ENCODE measurements around the gene SLC45A2. TPM values are rescaled to one million over a fixed set of nuclear protein-coding genes. Genes with fewer than 3 reads are reported as not detected.
A peak's percentile ranks its signal among the peaks of the same experiment; 100 is the strongest.

The SLC45A2 gene
- total and polyA plus RNA-seq, 9 of the 15 experiments (the other 6 are each of a cell fraction or from before 2014, with no cell fraction given), result 0.03 to 0.29 (median 0.14) TPM; not detected in 4

GRCh38 chr5:34031117-34031516, 46.6 kb upstream of the SLC45A2 start (continued):
- TF ChIP-seq CHCHD3 (CRISPR knock-in tag; IDR thresholded peaks at IDR 0.05) (no peak), NRF1 (conservative IDR thresholded peaks at IDR 0.05 in 1 of 2, IDR thresholded peaks at IDR 0.05 in 1 of 2) (no peak), ZNF324 (CRISPR knock-in tag; IDR thresholded peaks at IDR 0.05) (no peak), ZBTB1 (CRISPR knock-in tag; IDR thresholded peaks at IDR 0.05; ENCODE audit: borderline replicate concordance, low read depth) (no peak), CC2D1A (IDR thresholded peaks at IDR 0.05) (no peak), ZNF41 (CRISPR knock-in tag; conservative IDR thresholded peaks at IDR 0.05) (no peak), MBD1 (CRISPR knock-in tag; IDR thresholded peaks at IDR 0.05) (no peak), ZNF75A (CRISPR knock-in tag; IDR thresholded peaks at IDR 0.05) (no peak), C11orf30 (IDR thresholded peaks at IDR 0.05; ENCODE audit: low read depth) (peak; percentile 54; the same call in 1 of the 2 replicates), PHB2 (IDR thresholded peaks at IDR 0.05; ENCODE audit: low read depth) (no peak), ZNF316 (IDR thresholded peaks at IDR 0.05) (peak; percentile 76), MYBL2 (IDR thresholded peaks at IDR 0.05; ENCODE audit: low read depth) (no peak), MYBL2 (CRISPR knock-in tag; IDR thresholded peaks at IDR 0.05; ENCODE audit: borderline replicate concordance) (no peak), E2F5 (CRISPR knock-in tag; IDR thresholded peaks at IDR 0.05) (no peak), TGIF2 (CRISPR knock-in tag; IDR thresholded peaks at IDR 0.05) (no peak), MED1 (CRISPR knock-in tag; IDR thresholded peaks at IDR 0.05; ENCODE audit: borderline replicate concordance) (no peak), PHF21A (IDR thresholded peaks at IDR 0.05; ENCODE audit: borderline replicate concordance, low read depth) (no peak)
- TF ChIP-seq, protein P1, sequence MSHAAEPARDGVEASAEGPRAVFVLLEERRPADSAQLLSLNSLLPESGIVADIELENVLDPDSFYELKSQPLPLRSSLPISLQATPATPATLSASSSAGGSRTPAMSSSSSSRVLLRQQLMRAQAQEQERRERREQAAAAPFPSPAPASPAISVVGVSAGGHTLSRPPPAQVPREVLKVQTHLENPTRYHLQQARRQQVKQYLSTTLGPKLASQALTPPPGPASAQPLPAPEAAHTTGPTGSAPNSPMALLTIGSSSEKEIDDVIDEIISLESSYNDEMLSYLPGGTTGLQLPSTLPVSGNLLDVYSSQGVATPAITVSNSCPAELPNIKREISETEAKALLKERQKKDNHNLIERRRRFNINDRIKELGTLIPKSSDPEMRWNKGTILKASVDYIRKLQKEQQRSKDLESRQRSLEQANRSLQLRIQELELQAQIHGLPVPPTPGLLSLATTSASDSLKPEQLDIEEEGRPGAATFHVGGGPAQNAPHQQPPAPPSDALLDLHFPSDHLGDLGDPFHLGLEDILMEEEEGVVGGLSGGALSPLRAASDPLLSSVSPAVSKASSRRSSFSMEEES (CRISPR knock-in tag; IDR thresholded peaks at IDR 0.05), result no peak
- TF ChIP-seq, protein P2, sequence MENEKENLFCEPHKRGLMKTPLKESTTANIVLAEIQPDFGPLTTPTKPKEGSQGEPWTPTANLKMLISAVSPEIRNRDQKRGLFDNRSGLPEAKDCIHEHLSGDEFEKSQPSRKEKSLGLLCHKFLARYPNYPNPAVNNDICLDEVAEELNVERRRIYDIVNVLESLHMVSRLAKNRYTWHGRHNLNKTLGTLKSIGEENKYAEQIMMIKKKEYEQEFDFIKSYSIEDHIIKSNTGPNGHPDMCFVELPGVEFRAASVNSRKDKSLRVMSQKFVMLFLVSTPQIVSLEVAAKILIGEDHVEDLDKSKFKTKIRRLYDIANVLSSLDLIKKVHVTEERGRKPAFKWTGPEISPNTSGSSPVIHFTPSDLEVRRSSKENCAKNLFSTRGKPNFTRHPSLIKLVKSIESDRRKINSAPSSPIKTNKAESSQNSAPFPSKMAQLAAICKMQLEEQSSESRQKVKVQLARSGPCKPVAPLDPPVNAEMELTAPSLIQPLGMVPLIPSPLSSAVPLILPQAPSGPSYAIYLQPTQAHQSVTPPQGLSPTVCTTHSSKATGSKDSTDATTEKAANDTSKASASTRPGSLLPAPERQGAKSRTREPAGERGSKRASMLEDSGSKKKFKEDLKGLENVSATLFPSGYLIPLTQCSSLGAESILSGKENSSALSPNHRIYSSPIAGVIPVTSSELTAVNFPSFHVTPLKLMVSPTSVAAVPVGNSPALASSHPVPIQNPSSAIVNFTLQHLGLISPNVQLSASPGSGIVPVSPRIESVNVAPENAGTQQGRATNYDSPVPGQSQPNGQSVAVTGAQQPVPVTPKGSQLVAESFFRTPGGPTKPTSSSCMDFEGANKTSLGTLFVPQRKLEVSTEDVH (IDR thresholded peaks at IDR 0.05; ENCODE audit: low read depth, partially characterized antibody), result no peak

Data from K562 (cell line).